Measurements from ENCODE around the gene DNAH14. TPM values are rescaled to one million over a fixed set of nuclear protein-coding genes. Genes with fewer than 3 reads are reported as not detected.
"Not testable (repeated sequence)": the region's sequence is repeated elsewhere in the genome, so short reads cannot be mapped to it uniquely, and the experiment has no call there.

The DNAH14 gene
- polyA plus RNA-seq, 6 donors from 2014 or later, result 0.12 to 0.43 TPM; not detected in 4

- not testable (repeated sequence) for H3K9me3 Mint-ChIP-seq; DNase-seq; H3K4me1 Mint-ChIP-seq; ATAC-seq (ENCODE audit: low read depth in 2 of 2); H3K27ac Mint-ChIP-seq; H3K4me3 Mint-ChIP-seq; H3K36me3 Mint-ChIP-seq
- peaks cover 5 to 20% (median 7%) of the 10 kb centered on the region in 3 donors for H3K27me3 Mint-ChIP-seq
These were observed 52.5 kb downstream of the DNAH14 start for GRCh38 chr1:224981922-224982354.

- Mint-ChIP-seq H3K36me3 (no peaks in the 10 kb centered on the region), H3K4me1 (no peaks in the 10 kb centered on the region)
- ATAC-seq (ENCODE audit: low read depth in 2 of 2), result no peak
These were observed 58.6 kb downstream of the DNAH14 start for GRCh38 chr1:224988042-224988441.

GRCh38 chr1:224989615-224990014 lies 60.1 kb downstream of the DNAH14 start:
- Mint-ChIP-seq H3K27me3 (no peaks in the 10 kb centered on the region), H3K27ac (no peak overlapping the region), H3K9me3 (peaks cover 1 to 25% (median 10%) of the 10 kb centered on the region in 7 donors), H3K36me3 (no peaks in the 10 kb centered on the region), H3K4me1 (no peaks in the 10 kb centered on the region), H3K4me3 (no peak overlapping the region)
- ATAC-seq (ENCODE audit: low read depth in 2 of 2) (no peak), DNase-seq (no peak)

More at GRCh38 chr1:224988042-224988441, 58.6 kb downstream of the DNAH14 start:
- no peak for DNase-seq
- H3K27me3 Mint-ChIP-seq, result peaks cover 0 to 8% (median 0%) of the 10 kb centered on the region in 3 donors
- peaks cover 0 to 21% (median 5%) of the 10 kb centered on the region in 7 donors for H3K9me3 Mint-ChIP-seq
- H3K27ac Mint-ChIP-seq, result no peak overlapping the region
- no peak overlapping the region for H3K4me3 Mint-ChIP-seq

- H3K4me3 Mint-ChIP-seq; H3K36me3 Mint-ChIP-seq; DNase-seq; H3K4me1 Mint-ChIP-seq; ATAC-seq (ENCODE audit: low read depth in 2 of 2); H3K27me3 Mint-ChIP-seq; H3K27ac Mint-ChIP-seq: not testable (repeated sequence)
- H3K9me3 Mint-ChIP-seq, result peaks cover 11 to 45% (median 17%) of the 10 kb centered on the region in 7 donors
These were observed 62.1 kb downstream of the DNAH14 start for GRCh38 chr1:224991550-224991949.

- Mint-ChIP-seq H3K27ac (no peak overlapping the region), H3K4me1 (no peaks in the 10 kb centered on the region), H3K27me3 (no peaks in the 10 kb centered on the region), H3K9me3 (peaks cover 14 to 69% (median 27%) of the 10 kb centered on the region in 7 donors), H3K4me3 (no peak overlapping the region), H3K36me3 (peaks cover 0 to 9% of the 10 kb centered on the region in 2 donors)
- ATAC-seq (ENCODE audit: low read depth in 2 of 2) (no peak), DNase-seq (no peak)
These were observed 66.1 kb downstream of the DNAH14 start for GRCh38 chr1:224995602-224996001.

- H3K27ac Mint-ChIP-seq, result no peak overlapping the region
- no peaks in the 10 kb centered on the region for H3K27me3 Mint-ChIP-seq
- H3K36me3 Mint-ChIP-seq, result peaks cover 0 to 9% of the 10 kb centered on the region in 2 donors
- DNase-seq, result no peak
- no peak overlapping the region for H3K4me3 Mint-ChIP-seq
- no peak for ATAC-seq (ENCODE audit: low read depth in 2 of 2)
- no peaks in the 10 kb centered on the region for H3K4me1 Mint-ChIP-seq
- peaks cover 14 to 71% (median 28%) of the 10 kb centered on the region in 7 donors for H3K9me3 Mint-ChIP-seq
These were observed 66.8 kb downstream of the DNAH14 start for GRCh38 chr1:224996266-224996665.

GRCh38 chr1:224998185-224998584 lies 68.7 kb downstream of the DNAH14 start:
- DNase-seq, result no peak
- Mint-ChIP-seq H3K4me3 (no peak overlapping the region), H3K27me3 (no peaks in the 10 kb centered on the region), H3K4me1 (no peaks in the 10 kb centered on the region), H3K9me3 (peaks cover 14 to 60% (median 27%) of the 10 kb centered on the region in 7 donors), H3K36me3 (peaks cover 0 to 9% of the 10 kb centered on the region in 2 donors), H3K27ac (no peak overlapping the region)
- no peak for ATAC-seq (ENCODE audit: low read depth in 2 of 2)

GRCh38 chr1:225004396-225004795 lies 74.9 kb downstream of the DNAH14 start:
- Mint-ChIP-seq H3K27me3 (no peaks in the 10 kb centered on the region), H3K9me3 (peaks cover 4 to 42% (median 20%) of the 10 kb centered on the region in 7 donors), H3K4me3 (no peak overlapping the region), H3K27ac (peak overlapping the region in 1 of 6 donors; percentile 76), H3K4me1 (no peaks in the 10 kb centered on the region), H3K36me3 (peaks cover 6 to 9% of the 10 kb centered on the region in 2 donors)
- ATAC-seq (ENCODE audit: low read depth in 2 of 2), result no peak
- no peak for DNase-seq

- H3K36me3 Mint-ChIP-seq; ATAC-seq (ENCODE audit: low read depth in 2 of 2); H3K4me3 Mint-ChIP-seq; H3K27ac Mint-ChIP-seq; H3K4me1 Mint-ChIP-seq; DNase-seq; H3K27me3 Mint-ChIP-seq: not testable (repeated sequence)
- H3K9me3 Mint-ChIP-seq, result peaks cover 4 to 35% (median 17%) of the 10 kb centered on the region in 7 donors
These were observed 76.9 kb downstream of the DNAH14 start for GRCh38 chr1:225006352-225006751.

- not testable (repeated sequence) for ATAC-seq (ENCODE audit: low read depth in 2 of 2); H3K4me1 Mint-ChIP-seq; DNase-seq; H3K4me3 Mint-ChIP-seq; H3K27ac Mint-ChIP-seq; H3K27me3 Mint-ChIP-seq; H3K36me3 Mint-ChIP-seq
- H3K9me3 Mint-ChIP-seq, result peaks cover 4 to 35% (median 21%) of the 10 kb centered on the region in 7 donors
These were observed 78.6 kb downstream of the DNAH14 start for GRCh38 chr1:225008050-225008449.

- no peak overlapping the region for H3K4me3 Mint-ChIP-seq
- ATAC-seq (ENCODE audit: low read depth in 2 of 2) (no peak), DNase-seq (no peak)
- no peaks in the 10 kb centered on the region for H3K36me3 Mint-ChIP-seq
- peaks cover 0 to 30% (median 9%) of the 10 kb centered on the region in 7 donors for H3K9me3 Mint-ChIP-seq
- H3K27ac Mint-ChIP-seq, result no peak overlapping the region
- H3K27me3 Mint-ChIP-seq, result peaks cover 5 to 7% (median 5%) of the 10 kb centered on the region in 3 donors
- H3K4me1 Mint-ChIP-seq, result no peaks in the 10 kb centered on the region
These were observed 91.6 kb downstream of the DNAH14 start for GRCh38 chr1:225021037-225021436.

- Mint-ChIP-seq H3K4me1 (no peaks in the 10 kb centered on the region), H3K36me3 (no peaks in the 10 kb centered on the region), H3K27me3 (no peaks in the 10 kb centered on the region), H3K27ac (no peak overlapping the region), H3K4me3 (no peak overlapping the region), H3K9me3 (peaks cover 0 to 13% (median 0%) of the 10 kb centered on the region in 7 donors)
- no peak for ATAC-seq (ENCODE audit: low read depth in 2 of 2)
- DNase-seq, result no peak
These were observed 97.2 kb downstream of the DNAH14 start for GRCh38 chr1:225026701-225027100.

GRCh38 chr1:225036441-225036840 lies 107.0 kb downstream of the DNAH14 start:
- ATAC-seq (ENCODE audit: low read depth in 2 of 2); H3K4me3 Mint-ChIP-seq; H3K9me3 Mint-ChIP-seq; DNase-seq; H3K27ac Mint-ChIP-seq; H3K27me3 Mint-ChIP-seq; H3K4me1 Mint-ChIP-seq; H3K36me3 Mint-ChIP-seq: not testable (repeated sequence)

GRCh38 chr1:225042263-225042662 lies 112.8 kb downstream of the DNAH14 start:
- Mint-ChIP-seq H3K27me3 (peaks cover 0 to 3% (median 0%) of the 10 kb centered on the region in 3 donors), H3K9me3 (no peaks in the 10 kb centered on the region), H3K4me3 (no peak overlapping the region), H3K36me3 (no peaks in the 10 kb centered on the region), H3K27ac (no peak overlapping the region), H3K4me1 (no peaks in the 10 kb centered on the region)
- ATAC-seq (ENCODE audit: low read depth in 2 of 2) (no peak), DNase-seq (no peak)

- H3K27me3 Mint-ChIP-seq, result peaks cover 0 to 3% (median 0%) of the 10 kb centered on the region in 3 donors
- no peak for DNase-seq
These were observed 114.8 kb downstream of the DNAH14 start for GRCh38 chr1:225044258-225044657.

More at GRCh38 chr1:225044258-225044657, 114.8 kb downstream of the DNAH14 start:
- no peak for ATAC-seq (ENCODE audit: low read depth in 2 of 2)
- H3K27ac Mint-ChIP-seq, result peak overlapping the region in 1 of 6 donors; percentile 4
- no peaks in the 10 kb centered on the region for H3K36me3 Mint-ChIP-seq
- no peaks in the 10 kb centered on the region for H3K9me3 Mint-ChIP-seq
- no peak overlapping the region for H3K4me3 Mint-ChIP-seq
- H3K4me1 Mint-ChIP-seq, result no peaks in the 10 kb centered on the region

Data from naive B cell (primary cell).